Muscle layer of colon (tissue), 2 donors: ENCODE measurements around the gene SH3RF3.
A peak's percentile ranks its signal among the peaks of the same experiment; 100 is the strongest.

Experiments used
- H3K27ac ChIP-seq: one replicate; pipeline ENCODE4 v1.7.0; 2013; ENCODE audit warnings: low read depth, mild to moderate bottlenecking, low read length, moderate library complexity
- H3K27me3 ChIP-seq, 2 donors: one replicate each; pipeline ENCODE4 v1.7.0; 2013; ENCODE audit warnings: low read length in 2 of 2, mild to moderate bottlenecking in 2 of 2; ENCODE audit not compliant: insufficient read depth in 2 of 2, control insufficient read depth in 1 of 2
- H3K36me3 ChIP-seq: one replicate; pipeline ENCODE4 v1.7.0; 2013; ENCODE audit warnings: mild to moderate bottlenecking, low read length; ENCODE audit not compliant: insufficient read depth
- H3K4me1 ChIP-seq: one replicate; pipeline ENCODE4 v1.7.0; 2013; ENCODE audit warnings: mild to moderate bottlenecking, low read length; ENCODE audit not compliant: insufficient read depth
- H3K4me3 ChIP-seq, 2 donors: one replicate each; pipeline ENCODE4 v1.7.0; 2013; ENCODE audit warnings: low read length in 2 of 2, low read depth in 1 of 2, mild to moderate bottlenecking in 1 of 2, moderate library complexity in 1 of 2
- H3K9ac ChIP-seq: one replicate; pipeline ENCODE4 v1.7.0; 2013; ENCODE audit warnings: low read length
- H3K9me3 ChIP-seq: one replicate; pipeline ENCODE4 v1.7.0; 2013; ENCODE audit warnings: mild to moderate bottlenecking, low read length
- donor health status: abdominal sarcoma.
- donor health status: Adenocarcinoma of cecum.

The SH3RF3 gene

DNA sequence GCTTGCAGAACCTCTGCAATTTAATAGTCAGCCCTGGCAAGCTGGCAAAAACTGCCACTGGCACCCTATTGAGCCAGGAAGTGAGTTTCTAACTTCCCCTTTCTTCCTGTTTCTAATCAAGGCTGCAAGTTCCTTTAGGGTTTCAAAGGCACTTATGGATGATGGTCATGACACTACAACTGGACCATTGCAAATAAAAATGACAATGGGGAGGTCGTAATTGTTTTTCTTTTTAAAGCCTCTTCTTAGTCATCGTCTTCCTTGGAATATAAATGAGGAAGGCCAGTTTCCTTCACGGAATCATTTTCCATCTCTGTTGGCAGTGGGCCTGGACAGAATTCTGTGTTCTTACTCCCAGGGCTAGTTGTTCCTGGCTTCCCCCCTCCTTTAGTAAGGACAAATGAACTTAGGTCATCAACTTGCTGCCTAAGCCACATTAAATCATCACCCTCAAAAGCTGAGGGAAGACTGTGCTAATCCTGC, 35.8 kb downstream of the SH3RF3 start:
- Histone ChIP-seq H3K4me3 (no peak overlapping the region), H3K27ac (peak overlapping the region; percentile 27), H3K9me3 (no peaks in the 10 kb centered on the region), H3K9ac (no peak overlapping the region), H3K4me1 (peaks cover 19% of the 10 kb centered on the region), H3K27me3 (no peaks in the 10 kb centered on the region), H3K36me3 (no peaks in the 10 kb centered on the region)

- H3K9ac ChIP-seq, result no peak overlapping the region
- no peak overlapping the region for H3K27ac ChIP-seq
- no peak overlapping the region for H3K4me3 ChIP-seq
- peaks cover 31% of the 10 kb centered on the region for H3K4me1 ChIP-seq
- H3K27me3 ChIP-seq, result no peaks in the 10 kb centered on the region
- H3K36me3 ChIP-seq, result no peaks in the 10 kb centered on the region
- no peaks in the 10 kb centered on the region for H3K9me3 ChIP-seq
Observed at GRCh38 chr2:109166811-109167210, 37.8 kb downstream of the SH3RF3 start.

GRCh38 chr2:109168086-109168485, 39.1 kb downstream of the SH3RF3 start:
- no peaks in the 10 kb centered on the region for H3K36me3 ChIP-seq
- no peaks in the 10 kb centered on the region for H3K27me3 ChIP-seq
- H3K4me3 ChIP-seq, result no peak overlapping the region
- no peak overlapping the region for H3K9ac ChIP-seq
- H3K27ac ChIP-seq, result no peak overlapping the region
- H3K4me1 ChIP-seq, result peaks cover 43% of the 10 kb centered on the region
- H3K9me3 ChIP-seq, result no peaks in the 10 kb centered on the region

GRCh38 chr2:109168716-109169115, 39.7 kb downstream of the SH3RF3 start:
- Histone ChIP-seq H3K9ac (no peak overlapping the region), H3K36me3 (no peaks in the 10 kb centered on the region), H3K27ac (no peak overlapping the region), H3K4me3 (no peak overlapping the region), H3K9me3 (no peaks in the 10 kb centered on the region), H3K4me1 (peaks cover 48% of the 10 kb centered on the region), H3K27me3 (no peaks in the 10 kb centered on the region)

DNA sequence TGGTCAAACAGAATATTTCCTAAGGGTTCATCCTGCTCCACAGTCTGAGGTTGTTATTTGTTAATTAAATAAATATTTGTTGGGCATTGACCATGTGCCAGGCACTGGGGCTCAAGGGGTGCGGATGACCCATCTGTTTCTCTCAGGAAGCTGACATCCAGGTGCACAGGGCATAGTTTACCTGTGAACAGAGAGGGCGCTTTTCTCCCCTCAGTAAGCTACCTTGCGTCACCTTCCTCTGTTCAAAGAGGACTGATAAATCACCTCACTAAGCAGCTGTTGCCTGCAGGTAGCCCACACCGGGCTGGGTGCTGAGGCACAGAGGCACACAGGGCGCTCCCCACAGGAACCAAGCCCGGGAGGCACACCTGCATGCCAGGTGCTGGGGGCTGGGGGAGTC, 41.6 kb downstream of the SH3RF3 start:
- peak overlapping the region; percentile 87 for H3K27ac ChIP-seq
- no peaks in the 10 kb centered on the region for H3K36me3 ChIP-seq
- peaks cover 38% of the 10 kb centered on the region for H3K4me1 ChIP-seq
- no peaks in the 10 kb centered on the region for H3K9me3 ChIP-seq
- H3K9ac ChIP-seq, result no peak overlapping the region
- H3K4me3 ChIP-seq, result no peak overlapping the region
- H3K27me3 ChIP-seq, result no peaks in the 10 kb centered on the region

DNA sequence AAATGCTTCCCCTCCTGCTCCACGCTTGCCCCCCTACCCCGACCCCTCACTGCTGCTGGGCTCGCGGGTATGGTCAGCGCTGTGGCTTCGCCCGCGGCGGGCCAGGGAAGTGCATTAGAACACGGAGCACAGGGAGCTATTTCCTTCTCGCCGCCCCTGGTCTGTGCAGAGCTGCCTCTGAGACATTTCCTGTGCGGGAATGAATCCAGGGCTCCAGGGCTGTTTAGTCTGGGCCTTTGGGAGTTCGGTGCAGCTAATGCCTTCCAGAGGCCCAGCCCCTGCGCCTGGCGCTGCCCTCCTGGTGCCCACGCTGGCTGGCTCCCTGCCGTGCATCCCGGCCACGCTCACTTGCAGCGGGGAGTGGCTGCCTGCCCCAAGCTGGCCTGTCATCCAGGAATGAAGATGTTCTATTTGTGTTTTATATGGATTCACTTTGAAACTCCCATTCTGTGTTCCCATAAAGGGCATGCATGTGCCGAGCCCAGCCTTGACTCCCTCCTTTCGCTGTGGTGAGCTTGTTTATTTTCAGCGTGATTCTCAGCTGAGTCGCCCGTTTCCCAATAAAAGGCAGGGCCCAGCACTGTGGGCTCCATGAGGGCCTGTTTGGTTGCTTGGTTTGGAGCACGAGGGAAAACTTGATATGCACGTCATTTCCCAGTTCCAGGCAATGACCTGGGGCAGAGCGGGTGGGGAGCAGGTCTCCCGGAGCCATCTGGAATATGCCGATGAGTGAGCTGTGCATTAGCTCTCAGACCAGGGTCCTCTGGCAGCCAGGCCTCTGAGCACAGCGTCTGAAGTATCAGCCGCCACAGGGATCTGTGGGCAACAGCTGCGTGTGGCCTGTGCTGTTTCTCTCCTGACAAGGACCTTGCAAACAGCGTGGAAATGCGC, 42.7 kb downstream of the SH3RF3 start:
- Histone ChIP-seq H3K9me3 (no peaks in the 10 kb centered on the region), H3K4me3 (peak overlapping the region in 1 of 2 donors; percentile 20), H3K36me3 (no peaks in the 10 kb centered on the region), H3K27me3 (no peaks in the 10 kb centered on the region), H3K27ac (peak overlapping the region; percentile 87), H3K9ac (no peak overlapping the region), H3K4me1 (peaks cover 38% of the 10 kb centered on the region)

GRCh38 chr2:109172556-109173105, 43.6 kb downstream of the SH3RF3 start:
- H3K27ac ChIP-seq, result peak overlapping the region; percentile 87
- H3K9me3 ChIP-seq, result no peaks in the 10 kb centered on the region
- H3K27me3 ChIP-seq, result no peaks in the 10 kb centered on the region
- peaks cover 48% of the 10 kb centered on the region for H3K4me1 ChIP-seq
- H3K36me3 ChIP-seq, result no peaks in the 10 kb centered on the region
- no peak overlapping the region for H3K4me3 ChIP-seq
- H3K9ac ChIP-seq, result peak overlapping the region; percentile 12

DNA sequence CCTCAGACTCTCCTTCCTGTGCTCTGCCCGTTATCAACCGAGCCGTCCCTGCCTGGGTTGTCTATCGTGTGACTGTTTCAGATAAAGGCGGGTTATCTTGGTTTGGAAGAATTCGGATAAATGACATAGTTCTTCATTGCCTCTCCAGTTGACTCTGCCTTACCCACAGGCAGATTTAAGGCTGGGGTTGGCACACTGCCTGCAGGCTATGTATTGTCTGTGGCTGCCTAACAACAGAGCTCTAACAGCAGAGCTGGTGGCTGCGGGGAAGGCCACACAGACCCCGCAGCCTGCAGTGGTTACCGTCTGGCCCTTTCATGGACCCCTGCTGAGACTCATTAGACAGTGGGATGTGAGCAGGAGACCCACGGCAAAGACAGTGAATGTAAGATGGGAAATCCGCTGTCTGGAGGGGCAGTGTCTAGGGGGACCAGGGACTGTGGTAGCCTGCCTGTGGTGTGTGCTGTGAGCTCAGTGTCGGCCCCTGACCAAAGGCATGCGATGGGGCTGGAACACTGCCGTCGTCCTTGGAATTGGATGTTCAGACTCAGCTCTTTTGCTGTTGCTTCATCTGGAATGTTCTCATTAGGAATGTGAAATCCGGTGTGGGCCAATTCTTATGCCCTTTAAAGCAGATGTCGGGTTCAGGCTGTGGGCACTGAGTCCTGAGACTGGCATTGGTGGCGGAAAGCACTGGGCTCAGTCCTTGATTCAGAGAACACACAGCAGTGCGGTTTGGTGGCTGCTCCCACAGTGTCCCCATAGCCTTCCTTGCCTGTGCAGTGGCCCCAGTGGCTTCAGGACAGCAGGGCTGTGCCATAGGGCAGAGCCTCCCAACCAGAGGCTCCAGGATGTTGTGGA, 44.5 kb downstream of the SH3RF3 start:
- H3K9ac ChIP-seq, result peak overlapping the region; percentile 12
- no peaks in the 10 kb centered on the region for H3K9me3 ChIP-seq
- peaks cover 51% of the 10 kb centered on the region for H3K4me1 ChIP-seq
- H3K36me3 ChIP-seq, result no peaks in the 10 kb centered on the region
- peak overlapping the region in 1 of 2 donors; percentile 39 for H3K4me3 ChIP-seq
- peak overlapping the region; percentile 62 for H3K27ac ChIP-seq
- H3K27me3 ChIP-seq, result no peaks in the 10 kb centered on the region

DNA sequence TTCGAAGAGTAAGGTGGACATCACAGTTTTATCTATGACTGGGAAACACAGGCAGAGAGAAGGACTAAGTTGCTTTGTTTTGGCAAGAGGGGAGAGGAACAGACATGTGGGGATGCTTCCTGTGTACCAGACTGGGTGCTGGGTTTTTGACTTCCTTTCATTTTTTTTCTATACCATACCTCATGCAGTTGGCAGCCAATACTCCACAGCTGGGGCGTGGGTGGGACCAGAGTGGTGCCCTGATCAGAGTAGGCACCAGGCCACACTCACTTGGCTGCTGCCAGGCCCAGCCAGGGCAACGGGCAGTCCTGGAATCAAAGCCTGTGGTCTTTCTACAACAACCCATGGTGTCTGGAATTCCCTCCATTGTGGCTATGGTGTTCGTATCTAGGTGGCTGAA, 45.2 kb downstream of the SH3RF3 start:
- Histone ChIP-seq H3K27ac (peak overlapping the region; percentile 62), H3K36me3 (no peaks in the 10 kb centered on the region), H3K4me1 (peaks cover 51% of the 10 kb centered on the region), H3K27me3 (no peaks in the 10 kb centered on the region), H3K9me3 (no peaks in the 10 kb centered on the region), H3K4me3 (peak overlapping the region in 1 of 2 donors; percentile 39), H3K9ac (no peak overlapping the region)

GRCh38 chr2:109174626-109175349, 45.8 kb downstream of the SH3RF3 start:
- Histone ChIP-seq H3K9me3 (no peaks in the 10 kb centered on the region), H3K4me3 (no peak overlapping the region), H3K4me1 (peaks cover 51% of the 10 kb centered on the region), H3K27ac (no peak overlapping the region), H3K27me3 (no peaks in the 10 kb centered on the region), H3K36me3 (no peaks in the 10 kb centered on the region), H3K9ac (no peak overlapping the region)

GRCh38 chr2:109175350-109175678, 46.3 kb downstream of the SH3RF3 start:
- Histone ChIP-seq H3K36me3 (no peaks in the 10 kb centered on the region), H3K27me3 (no peaks in the 10 kb centered on the region), H3K9me3 (no peaks in the 10 kb centered on the region), H3K9ac (no peak overlapping the region), H3K4me3 (no peak overlapping the region), H3K4me1 (peaks cover 51% of the 10 kb centered on the region), H3K27ac (no peak overlapping the region)
